Measurements from ENCODE around the gene C11orf86. TPM values are rescaled to one million over a fixed set of nuclear protein-coding genes. Genes with fewer than 3 reads are reported as not detected.

The C11orf86 gene
- total RNA-seq, 1 donor from 2014 or later, result not detected

DNA sequence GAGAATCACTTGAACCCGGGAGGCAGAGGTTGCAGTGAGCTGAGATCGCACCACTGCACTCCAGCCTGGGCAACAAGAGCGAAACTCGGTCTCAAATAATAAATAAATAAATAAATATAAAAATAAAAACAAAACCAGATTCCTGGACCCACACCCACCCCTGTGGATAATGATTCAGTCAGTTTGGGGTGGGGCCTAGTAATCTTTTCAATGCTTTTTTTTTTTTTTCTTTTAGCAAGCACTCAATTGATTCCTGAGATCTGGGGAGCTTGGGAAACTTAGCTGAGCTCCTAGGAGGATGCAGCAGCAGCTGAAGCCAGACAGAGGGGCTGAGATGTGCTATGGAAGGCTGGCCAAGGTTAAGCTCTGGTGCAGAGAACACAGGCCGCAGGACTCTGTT is 12.3 kb upstream of the C11orf86 start:
- no peaks in the 10 kb centered on the region for H3K27me3 ChIP-seq (ENCODE audit: insufficient read depth, low read length)
- H3K27ac ChIP-seq (ENCODE audit: low read depth, low read length), result no peak overlapping the region
- H3K4me3 ChIP-seq (ENCODE audit: insufficient read depth, low read depth, low read length), result no peak overlapping the region
- H3K9me3 ChIP-seq (ENCODE audit: insufficient read depth, low read depth, low read length), result no peaks in the 10 kb centered on the region
- H3K4me1 ChIP-seq (ENCODE audit: insufficient read depth, low read length), result peaks cover 6% of the 10 kb centered on the region
- H3K4me2 ChIP-seq (ENCODE audit: low read length), result no peak overlapping the region
- Mint-ChIP-seq H3K4me3 (ENCODE audit: unreplicated experiment) (no peak overlapping the region), H3K27me3 (ENCODE audit: low read depth, unreplicated experiment) (peaks cover 3% of the 10 kb centered on the region), H3K4me1 (ENCODE audit: low read depth, unreplicated experiment) (peaks cover 3% of the 10 kb centered on the region), H3K36me3 (ENCODE audit: low read depth, unreplicated experiment) (no peaks in the 10 kb centered on the region), H3K9me3 (ENCODE audit: unreplicated experiment) (peaks cover 2% of the 10 kb centered on the region), H3K27ac (ENCODE audit: unreplicated experiment) (no peak overlapping the region)
- DNase-seq (ENCODE audit: low read depth), result no peak
- H2AFZ ChIP-seq (ENCODE audit: low read depth, low read length), result no peak overlapping the region
- FAIRE-seq, result no peak
- TF ChIP-seq, protein P1, sequence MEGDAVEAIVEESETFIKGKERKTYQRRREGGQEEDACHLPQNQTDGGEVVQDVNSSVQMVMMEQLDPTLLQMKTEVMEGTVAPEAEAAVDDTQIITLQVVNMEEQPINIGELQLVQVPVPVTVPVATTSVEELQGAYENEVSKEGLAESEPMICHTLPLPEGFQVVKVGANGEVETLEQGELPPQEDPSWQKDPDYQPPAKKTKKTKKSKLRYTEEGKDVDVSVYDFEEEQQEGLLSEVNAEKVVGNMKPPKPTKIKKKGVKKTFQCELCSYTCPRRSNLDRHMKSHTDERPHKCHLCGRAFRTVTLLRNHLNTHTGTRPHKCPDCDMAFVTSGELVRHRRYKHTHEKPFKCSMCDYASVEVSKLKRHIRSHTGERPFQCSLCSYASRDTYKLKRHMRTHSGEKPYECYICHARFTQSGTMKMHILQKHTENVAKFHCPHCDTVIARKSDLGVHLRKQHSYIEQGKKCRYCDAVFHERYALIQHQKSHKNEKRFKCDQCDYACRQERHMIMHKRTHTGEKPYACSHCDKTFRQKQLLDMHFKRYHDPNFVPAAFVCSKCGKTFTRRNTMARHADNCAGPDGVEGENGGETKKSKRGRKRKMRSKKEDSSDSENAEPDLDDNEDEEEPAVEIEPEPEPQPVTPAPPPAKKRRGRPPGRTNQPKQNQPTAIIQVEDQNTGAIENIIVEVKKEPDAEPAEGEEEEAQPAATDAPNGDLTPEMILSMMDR (IDR thresholded peaks at IDR 0.05; ENCODE audit: insufficient read depth, low read depth, low read length), result no peak
- TF ChIP-seq EZH2 (IDR thresholded peaks at IDR 0.05; ENCODE audit: insufficient read depth, low read length), result no peak
- no peaks in the 10 kb centered on the region for H4K20me1 ChIP-seq (ENCODE audit: insufficient read depth, low read length)
- H3K79me2 ChIP-seq (ENCODE audit: insufficient read depth, low read length), result no peaks in the 10 kb centered on the region
- H3K9ac ChIP-seq (ENCODE audit: low read length), result no peak overlapping the region
- H3K36me3 ChIP-seq (ENCODE audit: insufficient read depth, low read length), result no peaks in the 10 kb centered on the region

DNA sequence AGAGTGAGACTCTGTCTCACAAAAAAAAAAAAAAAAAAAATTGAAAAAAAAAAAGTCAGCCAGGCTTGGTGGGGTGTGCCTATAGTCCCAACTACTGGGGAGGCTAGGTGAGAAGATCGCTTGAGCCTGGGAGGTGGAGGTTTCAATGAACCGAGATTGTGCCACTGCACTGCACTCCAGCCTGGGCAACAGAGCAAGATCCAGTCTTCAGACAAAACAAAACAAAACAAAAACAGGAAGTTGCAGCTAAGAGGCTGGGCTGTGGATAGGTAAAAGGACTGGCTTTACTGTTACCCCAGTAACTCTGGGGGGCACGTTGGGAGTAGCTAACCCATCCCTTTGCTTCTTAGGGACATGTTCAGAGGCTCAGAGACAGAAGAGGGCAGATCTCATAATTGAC is 10.6 kb upstream of the C11orf86 start:
- no peaks in the 10 kb centered on the region for H3K36me3 Mint-ChIP-seq (ENCODE audit: low read depth, unreplicated experiment)
- H3K27me3 ChIP-seq (ENCODE audit: insufficient read depth, low read length), result no peaks in the 10 kb centered on the region
- H3K4me2 ChIP-seq (ENCODE audit: low read length), result no peak overlapping the region
- H3K4me3 ChIP-seq (ENCODE audit: insufficient read depth, low read depth, low read length), result no peak overlapping the region
- H3K27ac Mint-ChIP-seq (ENCODE audit: unreplicated experiment), result no peak overlapping the region
- no peak overlapping the region for H3K4me3 Mint-ChIP-seq (ENCODE audit: unreplicated experiment)
- H3K4me1 Mint-ChIP-seq (ENCODE audit: low read depth, unreplicated experiment), result peaks cover 10% of the 10 kb centered on the region
- peaks cover 9% of the 10 kb centered on the region for H3K4me1 ChIP-seq (ENCODE audit: insufficient read depth, low read length)
- H3K36me3 ChIP-seq (ENCODE audit: insufficient read depth, low read length), result no peaks in the 10 kb centered on the region
- H3K79me2 ChIP-seq (ENCODE audit: insufficient read depth, low read length), result no peaks in the 10 kb centered on the region
- TF ChIP-seq, protein P1 (IDR thresholded peaks at IDR 0.05; ENCODE audit: insufficient read depth, low read depth, low read length), result no peak
- no peak for TF ChIP-seq EZH2 (IDR thresholded peaks at IDR 0.05; ENCODE audit: insufficient read depth, low read length)
- no peaks in the 10 kb centered on the region for H3K9me3 Mint-ChIP-seq (ENCODE audit: unreplicated experiment)
- H2AFZ ChIP-seq (ENCODE audit: low read depth, low read length), result no peak overlapping the region
- DNase-seq (ENCODE audit: low read depth) (no peak), FAIRE-seq (no peak)
- H4K20me1 ChIP-seq (ENCODE audit: insufficient read depth, low read length), result no peaks in the 10 kb centered on the region
- H3K27ac ChIP-seq (ENCODE audit: low read depth, low read length), result no peak overlapping the region
- H3K27me3 Mint-ChIP-seq (ENCODE audit: low read depth, unreplicated experiment), result peaks cover 3% of the 10 kb centered on the region
- no peak overlapping the region for H3K9ac ChIP-seq (ENCODE audit: low read length)
- H3K9me3 ChIP-seq (ENCODE audit: insufficient read depth, low read depth, low read length), result no peaks in the 10 kb centered on the region

DNA sequence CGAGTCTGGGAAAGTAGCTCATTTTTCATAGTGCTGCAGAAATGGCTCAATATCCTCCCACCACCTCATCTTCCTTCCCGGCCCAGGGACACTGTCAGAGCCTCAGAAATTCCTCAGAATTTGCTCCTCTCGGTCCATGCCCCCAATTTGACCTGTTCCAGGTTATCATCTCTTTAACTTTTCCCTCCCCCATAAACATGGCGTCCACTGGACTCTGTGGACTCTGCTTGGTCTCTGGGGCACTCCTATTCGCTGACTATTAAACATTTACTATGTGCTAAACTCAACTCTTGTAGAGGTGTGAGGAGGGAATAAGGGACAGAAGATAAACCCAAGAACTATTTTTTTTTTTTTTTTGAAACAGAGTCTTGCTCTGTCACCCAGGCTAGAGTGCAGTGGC is 8.8 kb upstream of the C11orf86 start:
- no peak overlapping the region for H3K4me3 Mint-ChIP-seq (ENCODE audit: unreplicated experiment)
- Histone ChIP-seq H3K4me3 (ENCODE audit: insufficient read depth, low read depth, low read length) (no peak overlapping the region), H3K27me3 (ENCODE audit: insufficient read depth, low read length) (no peaks in the 10 kb centered on the region), H3K4me1 (ENCODE audit: insufficient read depth, low read length) (peaks cover 25% of the 10 kb centered on the region), H4K20me1 (ENCODE audit: insufficient read depth, low read length) (no peaks in the 10 kb centered on the region), H3K9me3 (ENCODE audit: insufficient read depth, low read depth, low read length) (no peaks in the 10 kb centered on the region), H3K9ac (ENCODE audit: low read length) (no peak overlapping the region), H2AFZ (ENCODE audit: low read depth, low read length) (no peak overlapping the region), H3K27ac (ENCODE audit: low read depth, low read length) (no peak overlapping the region), H3K4me2 (ENCODE audit: low read length) (no peak overlapping the region), H3K79me2 (ENCODE audit: insufficient read depth, low read length) (no peaks in the 10 kb centered on the region), H3K36me3 (ENCODE audit: insufficient read depth, low read length) (no peaks in the 10 kb centered on the region)
- no peak for FAIRE-seq
- H3K27ac Mint-ChIP-seq (ENCODE audit: unreplicated experiment), result no peak overlapping the region
- no peaks in the 10 kb centered on the region for H3K36me3 Mint-ChIP-seq (ENCODE audit: low read depth, unreplicated experiment)
- H3K9me3 Mint-ChIP-seq (ENCODE audit: unreplicated experiment), result no peaks in the 10 kb centered on the region
- H3K27me3 Mint-ChIP-seq (ENCODE audit: low read depth, unreplicated experiment), result peaks cover 3% of the 10 kb centered on the region
- TF ChIP-seq EZH2 (IDR thresholded peaks at IDR 0.05; ENCODE audit: insufficient read depth, low read length), result no peak
- TF ChIP-seq, protein P1 (IDR thresholded peaks at IDR 0.05; ENCODE audit: insufficient read depth, low read depth, low read length), result no peak
- H3K4me1 Mint-ChIP-seq (ENCODE audit: low read depth, unreplicated experiment), result peaks cover 26% of the 10 kb centered on the region
- DNase-seq (ENCODE audit: low read depth), result no peak
